Karpas-422 (cell line): ENCODE measurements around the gene VWCE. TPM values are rescaled to one million over a fixed set of nuclear protein-coding genes. Genes with fewer than 3 reads are reported as not detected.

ENCODE experiments used
- DNase-seq: peaks from one replicate; pipeline ENCODE4 v3.0.0-alpha.2; 2015
- H2AFZ ChIP-seq: fragments of 200-600 bp; sonication (generic); 2 replicates; pipeline ENCODE4 v1.6.1; 2014; ENCODE audit warnings: antibody characterized with exemption, low read length, mixed read lengths
- H3K27ac ChIP-seq: fragments of 200-600 bp; sonication (generic); 2 replicates; pipeline ENCODE4 v1.5.1; 2014; ENCODE audit warnings: mild to moderate bottlenecking, low read length, moderate library complexity
- H3K27me3 ChIP-seq: fragments of 200-600 bp; sonication (generic); 2 replicates; pipeline ENCODE4 v1.6.1; 2014; ENCODE audit warnings: low read length, mixed read lengths
- H3K36me3 ChIP-seq: fragments of 200-600 bp; sonication (generic); 2 replicates; pipeline ENCODE4 v1.6.1; 2014; ENCODE audit warnings: low read length, mixed read lengths; ENCODE audit not compliant: insufficient read depth
- H3K4me1 ChIP-seq: fragments of 200-600 bp; sonication (generic); 2 replicates; pipeline ENCODE4 v1.6.1; 2014; ENCODE audit warnings: mild to moderate bottlenecking, low read length, mixed read lengths
- H3K4me2 ChIP-seq: fragments of 200-600 bp; sonication (generic); 2 replicates; pipeline ENCODE4 v1.6.1; 2014; ENCODE audit warnings: low read length, low read depth, mild to moderate bottlenecking; ENCODE audit not compliant: poor library complexity, severe bottlenecking
- H3K4me3 ChIP-seq: fragments of 200-600 bp; sonication (generic); 2 replicates; pipeline ENCODE4 v1.5.1; 2014; ENCODE audit warnings: mild to moderate bottlenecking, antibody characterized with exemption, low read length, mixed read lengths
- H3K79me2 ChIP-seq: fragments of 200-600 bp; sonication (generic); 2 replicates; pipeline ENCODE4 v1.6.1; 2014; ENCODE audit warnings: mild to moderate bottlenecking, low read length, mixed read lengths
- H3K9ac ChIP-seq: fragments of 200-600 bp; sonication (generic); 2 replicates; pipeline ENCODE4 v1.6.0; 2014; ENCODE audit warnings: low read length
- H3K9me2 ChIP-seq: fragments of 200-600 bp; sonication (generic), shearing (Covaris generic); replicated peaks from 2 replicates; pipeline ENCODE4 v1.6.0; 2014; ENCODE audit warnings: mild to moderate bottlenecking, low read length, moderate library complexity; ENCODE audit not compliant: insufficient read depth
- H3K9me3 ChIP-seq: fragments of 300-700, 200-600 bp; sonication (generic); 2 replicates; pipeline ENCODE4 v1.6.1; 2014; ENCODE audit warnings: low read length, mixed read lengths
- H4K20me1 ChIP-seq: fragments of 200-600 bp; sonication (generic); 2 replicates; pipeline ENCODE4 v1.6.1; 2014; ENCODE audit warnings: mild to moderate bottlenecking, antibody characterized with exemption, low read length, low read depth; ENCODE audit not compliant: insufficient read depth
- total RNA-seq: library from RNA; depleted of rRNA; stranded (reverse); fragments of >200 nt; shearing (Covaris generic); gene quantifications from 2 replicates; pipeline ENCODE4 v1.2.3, GENCODE V29; 2014; ENCODE audit warnings: low replicate concordance

The VWCE gene
- total RNA-seq, 1 experiment from 2014 or later = 0.07 TPM

DNA sequence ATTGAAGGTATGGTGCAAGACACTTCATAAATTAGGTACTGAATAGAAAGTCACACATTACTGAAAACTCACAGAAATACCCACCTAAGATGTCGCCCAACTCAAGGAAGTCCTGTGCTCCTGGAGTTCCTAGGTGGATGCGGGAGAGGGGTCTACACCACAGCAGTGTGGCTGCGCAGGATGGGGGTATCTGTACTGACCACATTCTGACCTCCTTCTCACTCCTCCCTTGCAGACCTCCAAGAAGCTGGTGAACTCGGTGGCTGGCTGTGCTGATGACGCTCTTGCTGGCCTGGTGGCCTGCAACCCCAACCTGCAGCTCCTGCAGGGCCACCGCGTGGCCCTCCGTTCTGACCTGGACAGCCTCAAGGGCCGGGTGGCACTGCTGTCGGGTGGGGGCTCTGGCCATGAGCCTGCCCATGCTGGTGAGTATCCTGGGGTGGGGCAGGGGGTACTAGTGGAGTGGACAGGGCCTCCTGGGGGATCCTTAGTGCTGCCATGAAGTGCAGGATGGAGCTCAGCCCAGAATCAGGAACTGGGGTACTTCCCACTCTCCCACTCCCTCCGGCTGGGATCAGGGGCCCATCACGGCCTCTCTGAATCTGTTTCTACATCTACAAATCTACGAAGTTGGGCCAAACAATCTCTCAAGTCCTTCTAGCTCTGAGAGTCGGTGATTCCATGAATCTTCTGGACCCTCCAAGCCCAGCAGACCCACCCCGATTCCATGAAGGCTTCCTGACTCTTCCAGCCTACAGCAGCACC, 42.8 kb upstream of the VWCE start:
- no peak overlapping the region for H3K4me2 ChIP-seq
- H3K9me2 ChIP-seq = no peaks in the 10 kb centered on the region
- H3K79me2 ChIP-seq = peaks cover 17% of the 10 kb centered on the region
- no peak for DNase-seq
- H3K4me3 ChIP-seq = no peak overlapping the region
- H2AFZ ChIP-seq = no peak overlapping the region
- peaks cover 30% of the 10 kb centered on the region for H3K4me1 ChIP-seq
- H3K9ac ChIP-seq = no peak overlapping the region
- no peak overlapping the region for H3K27ac ChIP-seq
- H3K27me3 ChIP-seq = no peaks in the 10 kb centered on the region
- H4K20me1 ChIP-seq = no peaks in the 10 kb centered on the region
- H3K36me3 ChIP-seq = peaks cover 5% of the 10 kb centered on the region
- H3K9me3 ChIP-seq = no peaks in the 10 kb centered on the region

- no peaks in the 10 kb centered on the region for H3K9me2 ChIP-seq
- no peak overlapping the region; the same call in 1 of the 2 replicates for H2AFZ ChIP-seq
- peaks cover 12% of the 10 kb centered on the region for H4K20me1 ChIP-seq
- no peak overlapping the region for H3K4me3 ChIP-seq
- peak overlapping the region; percentile 53 for H3K9ac ChIP-seq
- no peaks in the 10 kb centered on the region; the same call in 1 of the 2 replicates for H3K36me3 ChIP-seq
- DNase-seq = peak; percentile 95
- H3K9me3 ChIP-seq = no peaks in the 10 kb centered on the region
- H3K4me2 ChIP-seq = peak overlapping the region; percentile 25
- H3K27me3 ChIP-seq = no peaks in the 10 kb centered on the region
- peaks cover 37% of the 10 kb centered on the region for H3K4me1 ChIP-seq
- peaks cover 32% of the 10 kb centered on the region for H3K79me2 ChIP-seq
- H3K27ac ChIP-seq = no peak overlapping the region
These were observed 41.2 kb upstream of the VWCE start for GRCh38 chr11:61336171-61336935.

- Histone ChIP-seq H3K4me3 (peak overlapping the region; percentile 6; the same call in 1 of the 2 replicates), H3K36me3 (peaks cover 1% of the 10 kb centered on the region), H3K4me1 (peaks cover 45% of the 10 kb centered on the region), H3K9me2 (no peaks in the 10 kb centered on the region), H3K9me3 (no peaks in the 10 kb centered on the region), H4K20me1 (peaks cover 18% of the 10 kb centered on the region), H2AFZ (no peak overlapping the region), H3K27me3 (no peaks in the 10 kb centered on the region), H3K9ac (peak overlapping the region; percentile 94), H3K79me2 (peaks cover 43% of the 10 kb centered on the region), H3K27ac (peak overlapping the region; percentile 72; the same call in 1 of the 2 replicates), H3K4me2 (peak overlapping the region; percentile 90)
- peak; percentile 45 for DNase-seq
These were observed 40.2 kb upstream of the VWCE start for GRCh38 chr11:61335355-61335710.

DNA sequence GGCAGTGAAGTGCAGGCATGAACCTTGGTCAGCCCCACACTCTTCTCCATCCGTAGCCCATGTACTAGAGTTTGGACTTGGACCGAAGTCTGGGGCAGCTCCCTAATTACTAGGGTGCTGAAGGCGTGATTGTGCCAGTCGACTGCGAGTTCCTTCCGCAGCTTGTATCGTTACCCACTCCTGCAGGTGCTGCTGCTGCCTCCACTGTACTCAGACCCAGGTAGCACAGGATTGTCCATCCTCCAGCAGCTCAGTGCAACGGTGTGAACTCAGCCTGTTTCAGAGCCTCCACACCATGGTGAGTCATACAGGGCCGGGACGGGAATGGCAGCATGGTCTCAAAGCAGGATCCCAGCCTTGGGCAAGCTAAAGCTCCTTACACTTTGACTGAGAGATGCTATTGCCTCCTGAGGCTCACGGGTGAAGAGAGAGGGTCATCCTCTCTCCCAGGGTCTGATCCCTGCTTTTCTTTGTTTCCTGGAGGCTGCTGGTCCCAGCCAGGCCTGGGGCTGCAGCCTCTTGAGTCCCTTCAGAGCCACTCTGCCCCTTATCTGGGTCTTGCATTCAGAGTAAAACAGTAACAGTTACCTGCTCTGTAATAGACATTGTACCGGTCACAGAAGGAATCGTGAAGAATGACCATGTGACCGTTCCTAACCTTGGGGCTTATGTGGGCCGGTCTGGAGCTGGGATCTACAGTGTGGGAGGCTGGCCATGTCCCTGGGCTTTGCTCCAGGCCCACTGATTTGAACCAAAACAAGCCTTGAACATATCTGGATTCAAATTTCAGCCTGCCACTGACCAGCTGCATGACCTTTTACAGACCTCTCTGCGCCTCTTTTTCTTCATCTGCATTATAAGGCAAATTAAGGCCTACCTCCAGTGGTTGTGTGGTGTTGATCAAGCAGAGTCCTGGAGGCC, 39.6 kb upstream of the VWCE start:
- Histone ChIP-seq H3K4me2 (peak overlapping the region; percentile 90), H3K9me3 (no peaks in the 10 kb centered on the region), H3K79me2 (peaks cover 49% of the 10 kb centered on the region), H3K27ac (peak overlapping the region; percentile 72; the same call in 1 of the 2 replicates), H3K4me3 (peak overlapping the region; percentile 96; the same call in 1 of the 2 replicates), H3K27me3 (no peaks in the 10 kb centered on the region), H4K20me1 (peaks cover 18% of the 10 kb centered on the region), H3K36me3 (peaks cover 8% of the 10 kb centered on the region), H3K4me1 (peaks cover 45% of the 10 kb centered on the region), H2AFZ (no peak overlapping the region), H3K9ac (peak overlapping the region; percentile 94), H3K9me2 (no peaks in the 10 kb centered on the region)
- DNase-seq = peak; percentile 41

GRCh38 chr11:61333550-61334433, 38.7 kb upstream of the VWCE start:
- H3K9me3 ChIP-seq = no peaks in the 10 kb centered on the region
- H3K36me3 ChIP-seq = peaks cover 16% of the 10 kb centered on the region
- H3K27me3 ChIP-seq = no peaks in the 10 kb centered on the region
- no peak overlapping the region for H2AFZ ChIP-seq
- peak overlapping the region; percentile 94 for H3K9ac ChIP-seq
- peak; percentile 60 for DNase-seq
- H4K20me1 ChIP-seq = peaks cover 21% of the 10 kb centered on the region
- peak overlapping the region; percentile 96 for H3K4me3 ChIP-seq
- peak overlapping the region; percentile 72 for H3K27ac ChIP-seq
- H3K9me2 ChIP-seq = no peaks in the 10 kb centered on the region
- H3K4me1 ChIP-seq = peaks cover 45% of the 10 kb centered on the region
- H3K79me2 ChIP-seq = peaks cover 58% of the 10 kb centered on the region
- peak overlapping the region; percentile 90 for H3K4me2 ChIP-seq

DNA sequence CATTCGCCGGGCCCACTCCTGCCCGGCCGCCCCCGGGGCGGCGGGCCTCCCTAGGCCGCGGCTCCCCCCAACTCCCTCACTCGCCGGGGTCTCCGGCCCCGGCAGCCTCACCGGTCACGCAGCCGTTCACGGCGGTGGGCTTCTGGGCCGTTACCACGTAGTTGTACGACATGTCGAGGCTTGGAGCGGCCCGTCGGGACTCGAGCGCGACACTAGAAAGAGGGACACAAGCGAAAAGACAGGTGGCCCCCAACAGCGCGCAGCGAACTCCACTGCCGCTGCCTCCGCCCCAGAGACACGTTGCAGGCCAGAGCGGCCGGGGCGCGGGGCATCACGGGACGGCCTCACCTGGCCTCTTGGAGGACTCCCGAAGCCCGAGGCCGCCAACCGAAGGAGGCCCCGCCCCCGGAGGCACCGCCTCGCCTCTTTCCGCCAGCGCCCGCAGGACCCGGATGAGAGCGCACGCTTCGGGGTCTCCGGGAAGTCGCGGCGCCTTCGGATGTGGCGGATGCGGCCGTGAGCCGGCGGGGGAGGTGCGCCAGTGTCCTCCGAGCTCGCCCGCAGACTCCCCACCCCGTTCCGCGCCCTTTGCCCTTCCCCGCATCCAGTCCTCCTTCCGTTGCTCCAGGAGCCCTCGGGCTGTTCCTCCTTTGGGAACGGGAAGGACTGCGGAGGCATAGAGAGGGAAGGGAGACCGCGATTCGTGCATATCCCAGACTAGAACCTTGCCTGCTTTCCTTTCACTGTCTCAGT, 37.9 kb upstream of the VWCE start, which contains the start of the genes DDB1 and TKFC:
TSS of gene DDB1 (minus strand) at position 309 of the 753 bp plus-strand sequence. CDS start at position 172, 137 bp downstream.
TSS of gene TKFC (plus strand) at position 432 of the 753 bp plus-strand sequence. CDS start 1,501 bp downstream, outside the sequence.
- peak within 1 kb of the TSS; percentile 94 for H3K9ac ChIP-seq
- H3K79me2 ChIP-seq = peaks cover 66% of the 10 kb centered on the region
- H3K36me3 ChIP-seq = peaks cover 20% of the 10 kb centered on the region; the same call in 1 of the 2 replicates
- H3K9me2 ChIP-seq = no peaks in the 10 kb centered on the region
- DNase-seq = peak; percentile 98
- H4K20me1 ChIP-seq = peaks cover 24% of the 10 kb centered on the region
- peak within 1 kb of the TSS; percentile 72 for H3K27ac ChIP-seq
- peak within 1 kb of the TSS; percentile 53; the same call in 1 of the 2 replicates for H2AFZ ChIP-seq
- no peaks in the 10 kb centered on the region for H3K9me3 ChIP-seq
- peaks cover 45% of the 10 kb centered on the region for H3K4me1 ChIP-seq
- H3K4me3 ChIP-seq = peak within 1 kb of the TSS; percentile 96
- peak within 1 kb of the TSS; percentile 99 for H3K4me2 ChIP-seq
- no peaks in the 10 kb centered on the region for H3K27me3 ChIP-seq
